22Rv1 (cell line): ENCODE results near the gene ESRP2.
A peak's percentile ranks its signal among the peaks of the same experiment; 100 is the strongest.

Experiments used
- H3K27ac ChIP-seq: fragments of 450-650 bp; 2 replicates; pipeline ENCODE4 v1.5.1; 2017
- CTCF ChIP-seq: fragments of 450-650 bp; IDR thresholded peaks from 2 replicates; pipeline ENCODE4 v1.5.1; 2017; ENCODE audit warnings: mild to moderate bottlenecking
- ZFX ChIP-seq: fragments of 450-650 bp; IDR thresholded peaks from 2 replicates; pipeline ENCODE4 v1.6.1; 2017; ENCODE audit warnings: antibody characterized with exemption, borderline replicate concordance

Gene ESRP2

GRCh38 chr16:68237243-68238028 lies 1.5 kb upstream of the ESRP2 start:
- peak overlapping the region; percentile 100 for H3K27ac ChIP-seq
- TF ChIP-seq CTCF: no peak
- no peak for TF ChIP-seq ZFX

- peak overlapping the region; percentile 100 for H3K27ac ChIP-seq
- no peak for TF ChIP-seq CTCF
- TF ChIP-seq ZFX: no peak
Measured at GRCh38 chr16:68236826-68237242, 907 bp upstream of the ESRP2 start.

GRCh38 chr16:68236137-68236825 lies 354 bp upstream of the ESRP2 start:
- TF ChIP-seq CTCF (no peak), ZFX (no peak)
- peak overlapping the region; percentile 100 for H3K27ac ChIP-seq

- peak overlapping the region; percentile 100 for H3K27ac ChIP-seq
- peak; percentile 65 for TF ChIP-seq CTCF
- no peak for TF ChIP-seq ZFX
Measured at GRCh38 chr16:68235108-68235886, 630 bp downstream of the ESRP2 start.

GRCh38 chr16:68234188-68235107 lies 1.5 kb downstream of the ESRP2 start:
- no peak for TF ChIP-seq ZFX
- TF ChIP-seq CTCF: no peak; the same call in 1 of the 2 replicates
- H3K27ac ChIP-seq: peak overlapping the region; percentile 100

GRCh38 chr16:68233835-68234187 lies 2.1 kb downstream of the ESRP2 start:
- TF ChIP-seq ZFX (no peak), CTCF (no peak)
- peak overlapping the region; percentile 100 for H3K27ac ChIP-seq
